ENCODE measurements around the gene BRSK2.

- TF ChIP-seq CTCF (IDR thresholded peaks at IDR 0.05) (no peak), POLR2A (IDR thresholded peaks at IDR 0.05) (no peak)
These were observed 20.2 kb upstream of the BRSK2 start for GRCh38 chr11:1369371-1370005.
